Stimulated activated CD8-positive, alpha-beta memory T cell treated with anti-CD3 and anti-CD28 coated beads, Interleukin-12 subunit alpha, Interleukin-12 subunit beta, amount 100 ng/mL, for 1 hour (primary cell): ENCODE results near the gene GTF3C5.
"Not testable (repeated sequence)": the region's sequence is repeated elsewhere in the genome, so short reads cannot be mapped to it uniquely, and the experiment has no call there.

Source experiments
- DNase-seq: peaks from one replicate; pipeline ENCODE4 v3.0.0-alpha.2; 2020; ENCODE audit warnings: low read depth

Gene GTF3C5

GRCh38 chr9:133089271-133089671 lies 58.5 kb downstream of the GTF3C5 start:
- no peak for DNase-seq

- no peak for DNase-seq
Observed at GRCh38 chr9:133090187-133090586, 59.4 kb downstream of the GTF3C5 start.

GRCh38 chr9:133090752-133091385 lies 60.1 kb downstream of the GTF3C5 start:
- no peak for DNase-seq

- DNase-seq: not testable (repeated sequence)
Observed at GRCh38 chr9:133094351-133094750, 63.6 kb downstream of the GTF3C5 start.

GRCh38 chr9:133094842-133095393 lies 64.1 kb downstream of the GTF3C5 start:
- no peak for DNase-seq

GRCh38 chr9:133098104-133098754 lies 67.4 kb downstream of the GTF3C5 start:
- no peak for DNase-seq

GRCh38 chr9:133098871-133099270 lies 68.1 kb downstream of the GTF3C5 start:
- DNase-seq: no peak

GRCh38 chr9:133099726-133100505 lies 69.1 kb downstream of the GTF3C5 start:
- no peak for DNase-seq

GRCh38 chr9:133100506-133101355 lies 69.9 kb downstream of the GTF3C5 start:
- no peak for DNase-seq

GRCh38 chr9:133101356-133102189 lies 70.8 kb downstream of the GTF3C5 start:
- no peak for DNase-seq

- DNase-seq: no peak
Observed at GRCh38 chr9:133102190-133103021, 71.6 kb downstream of the GTF3C5 start.

GRCh38 chr9:133103183-133103986 lies 72.6 kb downstream of the GTF3C5 start:
- peak; percentile 36 for DNase-seq

- DNase-seq: no peak
Observed at GRCh38 chr9:133103987-133104505, 73.2 kb downstream of the GTF3C5 start.

- no peak for DNase-seq
Observed at GRCh38 chr9:133104718-133105460, 74.1 kb downstream of the GTF3C5 start.

GRCh38 chr9:133105461-133105770 lies 74.6 kb downstream of the GTF3C5 start:
- DNase-seq: no peak

- DNase-seq: no peak
Observed at GRCh38 chr9:133106511-133107244, 75.9 kb downstream of the GTF3C5 start.

GRCh38 chr9:133107245-133107722 lies 76.5 kb downstream of the GTF3C5 start:
- no peak for DNase-seq
